ENCODE data around the gene TEX264.

TEX264 gene

GRCh38 chr3:51711352-51712037, 40.4 kb downstream of the TEX264 start:
- Mint-ChIP-seq H3K27ac (no peak overlapping the region), H3K27me3 (ENCODE audit: low read depth) (peaks cover 36% of the 10 kb centered on the region), H3K4me3 (no peak overlapping the region), H3K36me3 (ENCODE audit: low read depth) (no peaks in the 10 kb centered on the region), H3K9me3 (no peaks in the 10 kb centered on the region), H3K4me1 (peaks cover 4% of the 10 kb centered on the region)
- TF ChIP-seq CTCF (IDR thresholded peaks at IDR 0.05; ENCODE audit: unreplicated experiment in 3 of 3) = no peak

- Mint-ChIP-seq H3K4me1 (peaks cover 4% of the 10 kb centered on the region), H3K9me3 (no peaks in the 10 kb centered on the region), H3K27me3 (ENCODE audit: low read depth) (peaks cover 32% of the 10 kb centered on the region), H3K27ac (no peak overlapping the region), H3K36me3 (ENCODE audit: low read depth) (no peaks in the 10 kb centered on the region), H3K4me3 (no peak overlapping the region)
- TF ChIP-seq CTCF (IDR thresholded peaks at IDR 0.05; ENCODE audit: unreplicated experiment in 3 of 3) = no peak
These were observed 41.0 kb downstream of the TEX264 start for GRCh38 chr3:51712038-51712420.

- no peaks in the 10 kb centered on the region for H3K4me1 Mint-ChIP-seq
- no peak overlapping the region for H3K4me3 Mint-ChIP-seq
- H3K27ac Mint-ChIP-seq = no peak overlapping the region
- no peaks in the 10 kb centered on the region for H3K36me3 Mint-ChIP-seq (ENCODE audit: low read depth)
- H3K9me3 Mint-ChIP-seq = no peaks in the 10 kb centered on the region
- H3K27me3 Mint-ChIP-seq (ENCODE audit: low read depth) = peaks cover 27% of the 10 kb centered on the region
- TF ChIP-seq CTCF (IDR thresholded peaks at IDR 0.05; ENCODE audit: unreplicated experiment in 3 of 3) = no peak
These were observed 41.5 kb downstream of the TEX264 start for GRCh38 chr3:51712511-51712931.

GRCh38 chr3:51712963-51713362, 41.9 kb downstream of the TEX264 start:
- no peak overlapping the region for H3K27ac Mint-ChIP-seq
- H3K36me3 Mint-ChIP-seq (ENCODE audit: low read depth) = no peaks in the 10 kb centered on the region
- no peak for TF ChIP-seq CTCF (IDR thresholded peaks at IDR 0.05; ENCODE audit: unreplicated experiment in 3 of 3)
- peaks cover 23% of the 10 kb centered on the region for H3K27me3 Mint-ChIP-seq (ENCODE audit: low read depth)
- no peaks in the 10 kb centered on the region for H3K9me3 Mint-ChIP-seq
- no peaks in the 10 kb centered on the region for H3K4me1 Mint-ChIP-seq
- H3K4me3 Mint-ChIP-seq = no peak overlapping the region

GRCh38 chr3:51715231-51715976, 44.4 kb downstream of the TEX264 start:
- H3K4me1 Mint-ChIP-seq = peaks cover 9% of the 10 kb centered on the region
- no peaks in the 10 kb centered on the region for H3K9me3 Mint-ChIP-seq
- no peaks in the 10 kb centered on the region for H3K36me3 Mint-ChIP-seq (ENCODE audit: low read depth)
- no peak for TF ChIP-seq CTCF (IDR thresholded peaks at IDR 0.05; ENCODE audit: unreplicated experiment in 3 of 3)
- H3K27me3 Mint-ChIP-seq (ENCODE audit: low read depth) = peaks cover 21% of the 10 kb centered on the region
- no peak overlapping the region for H3K27ac Mint-ChIP-seq
- no peak overlapping the region for H3K4me3 Mint-ChIP-seq

- Mint-ChIP-seq H3K4me3 (no peak overlapping the region), H3K36me3 (ENCODE audit: low read depth) (no peaks in the 10 kb centered on the region), H3K4me1 (peaks cover 9% of the 10 kb centered on the region), H3K27ac (no peak overlapping the region), H3K9me3 (no peaks in the 10 kb centered on the region), H3K27me3 (ENCODE audit: low read depth) (peaks cover 21% of the 10 kb centered on the region)
- TF ChIP-seq CTCF (IDR thresholded peaks at IDR 0.05; ENCODE audit: unreplicated experiment in 3 of 3) = no peak
These were observed 44.9 kb downstream of the TEX264 start for GRCh38 chr3:51715977-51716294.
